Endothelial cell of umbilical vein (primary cell): ENCODE results near the gene PROZ. TPM values are rescaled to one million over a fixed set of nuclear protein-coding genes. Genes with fewer than 3 reads are reported as not detected.

ENCODE experiments used
- BruUV-seq: library from RNA; stranded (reverse); fragments of 400-500 nt; replicated peaks from 2 replicates; lab custom pipeline; 2021; lab: Mats Ljungman, UMichigan
- CTCF ChIA-PET: fragments of 300-600, 350-600 bp; sonication (Branson Sonifier 250); formaldehyde crosslinking; loops from one replicate; lab custom pipeline; 2021; ENCODE audit warnings: antibody characterized with exemption, inconsistent platforms; lab: Charles Lee
- POLR2A ChIA-PET: fragments of 300-600, 350-600 bp; sonication (Branson Sonifier 250); formaldehyde crosslinking; loops from one replicate; lab custom pipeline; 2021; ENCODE audit warnings: antibody characterized with exemption, inconsistent platforms; lab: Charles Lee
- DNase-seq: peaks from one replicate; pipeline ENCODE4 v3.0.0-alpha.2; 2011; ENCODE audit warnings: low read depth, low spot score
- FAIRE-seq: peaks from 2 replicates; lab custom pipeline; 2011; peaks lifted over from hg19 to GRCh38; lab: Jason Lieb, UNC
- H2AFZ ChIP-seq: 2 replicates; pipeline ENCODE4 v1.6.0; 2012; ENCODE audit warnings: low read depth, low read length, control low read depth, inconsistent platforms
- H3K27ac ChIP-seq: 2 replicates; pipeline ENCODE4 v1.5.1; 2011; ENCODE audit warnings: low read depth, mild to moderate bottlenecking, control low read depth, low read length, moderate library complexity; ENCODE audit not compliant: insufficient read depth
- H3K27me3 ChIP-seq, 2 experiments: 2 replicates each; pipeline versions ENCODE4 v1.6.0 to v1.6.1; 2011; ENCODE audit warnings: low read length in 2 of 2, mixed read lengths in 1 of 2; ENCODE audit not compliant: control insufficient read depth in 2 of 2, insufficient read depth in 2 of 2
- H3K36me3 ChIP-seq, 2 experiments: 2 replicates in 1 of 2; 3 replicates in 1 of 2; pipeline ENCODE4 v1.5.1; 2011; ENCODE audit warnings: low read length in 2 of 2, mild to moderate bottlenecking in 1 of 2, moderate library complexity in 1 of 2; ENCODE audit not compliant: control insufficient read depth in 2 of 2, insufficient read depth in 2 of 2; ENCODE audit errors: extremely low read depth in 1 of 2
- H3K4me1 ChIP-seq: 3 replicates; pipeline ENCODE4 v1.5.1; 2011; ENCODE audit warnings: mild to moderate bottlenecking, low read length; ENCODE audit not compliant: control insufficient read depth, insufficient read depth; ENCODE audit errors: extremely low read depth
- H3K4me2 ChIP-seq: 2 replicates; pipeline ENCODE4 v1.6.1; 2011; ENCODE audit warnings: low read length, control low read depth, mixed read lengths; ENCODE audit not compliant: insufficient read depth
- H3K4me3 ChIP-seq, 3 experiments: fragments of 200-600 bp in 1 of 3; sonication (generic), shearing (Covaris generic) in 1 of 3; replicated peaks in 1 of 3; 2 replicates each; pipeline ENCODE4 v1.5.1; 2011 to 2016; ENCODE audit warnings: control low read depth in 3 of 3, low read length in 3 of 3, mild to moderate bottlenecking in 2 of 3, inconsistent platforms in 1 of 3, low read depth in 1 of 3, moderate library complexity in 1 of 3; ENCODE audit not compliant: insufficient read depth in 1 of 3
- H3K79me2 ChIP-seq: 2 replicates; pipeline ENCODE4 v1.6.0; 2012; ENCODE audit warnings: low read length, inconsistent platforms; ENCODE audit not compliant: control insufficient read depth, insufficient read depth
- H3K9ac ChIP-seq: replicated peaks from 2 replicates; pipeline ENCODE3; 2011; ENCODE audit warnings: low read length, control low read depth; ENCODE audit not compliant: insufficient read depth; ENCODE audit errors: extremely low read depth
- H3K9me1 ChIP-seq: replicated peaks from 3 replicates; pipeline ENCODE4 v1.6.0; 2011; ENCODE audit warnings: mild to moderate bottlenecking, low read length; ENCODE audit not compliant: control insufficient read depth, insufficient read depth; ENCODE audit errors: extremely low read depth
- H3K9me3 ChIP-seq: replicated peaks from 2 replicates; pipeline ENCODE4 v1.5.1; 2012; ENCODE audit warnings: low read length, inconsistent platforms; ENCODE audit not compliant: control insufficient read depth, insufficient read depth
- H4K20me1 ChIP-seq: replicated peaks from 2 replicates; pipeline ENCODE3; 2011; ENCODE audit warnings: mild to moderate bottlenecking, low read length; ENCODE audit not compliant: control insufficient read depth, insufficient read depth; ENCODE audit errors: extremely low read depth
- EZH2 ChIP-seq: IDR thresholded peaks from 2 replicates; pipeline ENCODE4 v1.6.1; 2012; ENCODE audit warnings: borderline replicate concordance, low read depth, mild to moderate bottlenecking, moderate library complexity, low read length, inconsistent platforms; ENCODE audit not compliant: severe bottlenecking
- FOS ChIP-seq: IDR thresholded peaks from 2 replicates; pipeline ENCODE4 v1.6.1; 2011; ENCODE audit warnings: mild to moderate bottlenecking, low read length, moderate library complexity, borderline replicate concordance; ENCODE audit not compliant: insufficient read depth
- GATA2 ChIP-seq: IDR thresholded peaks from 2 replicates; pipeline ENCODE4 v1.7.0; 2011; ENCODE audit warnings: low read depth, mild to moderate bottlenecking, moderate library complexity, mixed read lengths, low read length; ENCODE audit not compliant: insufficient read length, insufficient read depth
- JUN ChIP-seq: IDR thresholded peaks from 2 replicates; pipeline ENCODE4 v1.6.1; 2011; ENCODE audit warnings: borderline replicate concordance, low read depth; ENCODE audit not compliant: insufficient read length, insufficient read depth
- MYC ChIP-seq: IDR thresholded peaks from one replicate; pipeline ENCODE4 v1.6.1; 2011; ENCODE audit warnings: mild to moderate bottlenecking, low read depth, low read length
- POLR2A ChIP-seq: IDR thresholded peaks from 2 replicates; pipeline ENCODE4 v1.6.1; 2012; ENCODE audit warnings: low read depth, mild to moderate bottlenecking, control low read depth, low read length
- POLR2AphosphoS5 ChIP-seq: IDR thresholded peaks from 2 replicates; pipeline ENCODE4 v1.6.1; 2012; ENCODE audit warnings: low read depth, mild to moderate bottlenecking, control low read depth, low read length, moderate library complexity; ENCODE audit not compliant: insufficient read depth
- dilution Hi-C: fragments of 300-500 bp; cut with MboI; formaldehyde crosslinking; loops from one replicate; pipeline ENCODE4 v1.15.0; 2019; ENCODE audit warnings: low sequenced_read_pairs; ENCODE audit not compliant: extremely low pct_ligation_motif_present
- intact Hi-C: fragments of 100-400 bp; cut with micrococcal nuclease; formaldehyde crosslinking; loops from one replicate; pipeline ENCODE4 v1.10.0; 2022
- polyA plus RNA-seq, 4 experiments: library from polyadenylated mRNA; depleted of rRNA in 3 of 4; stranded (reverse) in 3 of 4; unstranded in 1 of 4; fragments of >200 nt; gene quantifications; 2 replicates each; pipeline versions ENCODE4 v1.2.1 to v1.2.3, GENCODE V29; 2011 to 2012; ENCODE audit warnings: missing spikeins in 1 of 4
- total RNA-seq: library from RNA; stranded (reverse); gene quantifications from 2 replicates; pipeline ENCODE4 v1.2.3, GENCODE V29; 2021
- TF ChIP-seq, protein P1 (sequence below), 2 donors: IDR thresholded peaks; 1 replicate in 1 of 2; 2 replicates in 1 of 2; pipeline ENCODE4 v1.5.1; 2011; ENCODE audit warnings: low read length in 2 of 2, mild to moderate bottlenecking in 2 of 2, moderate library complexity in 2 of 2, control low read depth in 1 of 2, inconsistent platforms in 1 of 2, low read depth in 1 of 2; ENCODE audit not compliant: insufficient read depth in 1 of 2; ENCODE audit errors: extremely low read depth in 1 of 2
- TF ChIP-seq, protein P2 (sequence below): IDR thresholded peaks from 2 replicates; pipeline ENCODE4 v1.6.1; 2011; ENCODE audit not compliant: insufficient read depth, insufficient read length

Gene PROZ
- total and polyA plus RNA-seq, 2 donors (not counting 3 experiments of a cell fraction or from before 2014, with no cell fraction given) = not detected

DNA sequence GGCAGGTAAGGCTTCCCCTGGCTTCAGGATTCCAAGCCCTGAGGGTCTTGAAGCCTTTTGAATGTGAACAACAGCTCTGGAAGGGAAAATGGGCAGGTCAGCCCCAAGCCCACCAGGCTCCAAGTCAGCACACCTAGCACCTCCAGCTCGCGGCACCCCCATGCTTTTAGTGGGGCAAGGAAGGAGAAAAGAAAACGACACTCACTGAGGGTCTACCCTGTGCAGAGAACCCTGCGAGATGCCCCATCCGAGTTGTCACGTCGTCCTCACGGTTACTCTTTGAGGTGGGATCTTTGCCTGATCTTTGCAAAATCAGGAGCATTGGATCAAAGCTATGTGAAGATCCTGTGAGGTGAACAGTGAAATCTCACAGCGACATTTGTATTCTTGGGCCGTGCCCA, 41.6 kb upstream of the PROZ start:
- intact Hi-C loops = no loop called here
- Histone ChIP-seq H3K9me1 (no peaks in the 10 kb centered on the region), H3K79me2 (no peaks in the 10 kb centered on the region), H3K4me2 (no peak overlapping the region), H3K4me3 (no peak overlapping the region), H3K9ac (no peak overlapping the region), H3K9me3 (no peaks in the 10 kb centered on the region), H3K4me1 (no peaks in the 10 kb centered on the region), H4K20me1 (no peaks in the 10 kb centered on the region), H3K36me3 (no peaks in the 10 kb centered on the region), H2AFZ (no peak overlapping the region), H3K27me3 (no peaks in the 10 kb centered on the region), H3K27ac (no peak overlapping the region)
- no peak for DNase-seq
- dilution Hi-C loops = no loop called here
- FAIRE-seq = no peak
- POLR2A ChIA-PET = interaction anchor here (0.7 kb wide), 1 partner anchor 42 kb away, joined by 3 read pairs; no protein-coding TSS in a partner anchor
- CTCF ChIA-PET = no interaction called here
- BruUV-seq = no TSS peak
- TF ChIP-seq MYC (no peak), GATA2 (no peak), POLR2AphosphoS5 (no peak), JUN (no peak), EZH2 (no peak), POLR2A (no peak), FOS (no peak)
- TF ChIP-seq, protein P1, sequence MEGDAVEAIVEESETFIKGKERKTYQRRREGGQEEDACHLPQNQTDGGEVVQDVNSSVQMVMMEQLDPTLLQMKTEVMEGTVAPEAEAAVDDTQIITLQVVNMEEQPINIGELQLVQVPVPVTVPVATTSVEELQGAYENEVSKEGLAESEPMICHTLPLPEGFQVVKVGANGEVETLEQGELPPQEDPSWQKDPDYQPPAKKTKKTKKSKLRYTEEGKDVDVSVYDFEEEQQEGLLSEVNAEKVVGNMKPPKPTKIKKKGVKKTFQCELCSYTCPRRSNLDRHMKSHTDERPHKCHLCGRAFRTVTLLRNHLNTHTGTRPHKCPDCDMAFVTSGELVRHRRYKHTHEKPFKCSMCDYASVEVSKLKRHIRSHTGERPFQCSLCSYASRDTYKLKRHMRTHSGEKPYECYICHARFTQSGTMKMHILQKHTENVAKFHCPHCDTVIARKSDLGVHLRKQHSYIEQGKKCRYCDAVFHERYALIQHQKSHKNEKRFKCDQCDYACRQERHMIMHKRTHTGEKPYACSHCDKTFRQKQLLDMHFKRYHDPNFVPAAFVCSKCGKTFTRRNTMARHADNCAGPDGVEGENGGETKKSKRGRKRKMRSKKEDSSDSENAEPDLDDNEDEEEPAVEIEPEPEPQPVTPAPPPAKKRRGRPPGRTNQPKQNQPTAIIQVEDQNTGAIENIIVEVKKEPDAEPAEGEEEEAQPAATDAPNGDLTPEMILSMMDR (IDR thresholded peaks at IDR 0.05; ENCODE audit: extremely low read depth in 1 of 2, insufficient read depth in 1 of 2, low read depth in 1 of 2, low read length in 2 of 2) = no peak
- TF ChIP-seq, protein P2, sequence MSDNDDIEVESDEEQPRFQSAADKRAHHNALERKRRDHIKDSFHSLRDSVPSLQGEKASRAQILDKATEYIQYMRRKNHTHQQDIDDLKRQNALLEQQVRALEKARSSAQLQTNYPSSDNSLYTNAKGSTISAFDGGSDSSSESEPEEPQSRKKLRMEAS = no peak
